T-helper 2 cell treated with Interferon-gamma antibody and Interleukin-4, amounts not matched to agents 5 μg/mL and 100 μg/mL, for 36 hours (primary cell): ENCODE measurements around the gene DPP8.
A peak's percentile ranks its signal among the peaks of the same experiment; 100 is the strongest.
"Not testable (repeated sequence)": the region's sequence is repeated elsewhere in the genome, so short reads cannot be mapped to it uniquely, and the experiment has no call there.

Experiments used
- DNase-seq: peaks from one replicate; pipeline ENCODE4 v3.0.0; 2021; ENCODE audit warnings: low spot score
- H3K27ac Mint-ChIP-seq: one replicate; pipeline ENCODE4 v1.8.0; 2021; ENCODE audit warnings: mild to moderate bottlenecking, mixed read lengths
- H3K27me3 Mint-ChIP-seq: one replicate; pipeline ENCODE4 v1.8.0; 2021; ENCODE audit warnings: low read depth, mixed read lengths
- H3K36me3 Mint-ChIP-seq: one replicate; pipeline ENCODE4 v1.8.0; 2021; ENCODE audit warnings: low read depth, mixed read lengths
- H3K4me1 Mint-ChIP-seq: one replicate; pipeline ENCODE4 v1.8.0; 2021; ENCODE audit warnings: low read depth, mixed read lengths
- H3K4me3 Mint-ChIP-seq: one replicate; pipeline ENCODE4 v1.8.0; 2022; ENCODE audit warnings: mild to moderate bottlenecking, moderate library complexity, mixed read lengths
- H3K9me3 Mint-ChIP-seq: one replicate; pipeline ENCODE4 v1.8.0; 2021; ENCODE audit warnings: mixed read lengths

DPP8 gene

DNA sequence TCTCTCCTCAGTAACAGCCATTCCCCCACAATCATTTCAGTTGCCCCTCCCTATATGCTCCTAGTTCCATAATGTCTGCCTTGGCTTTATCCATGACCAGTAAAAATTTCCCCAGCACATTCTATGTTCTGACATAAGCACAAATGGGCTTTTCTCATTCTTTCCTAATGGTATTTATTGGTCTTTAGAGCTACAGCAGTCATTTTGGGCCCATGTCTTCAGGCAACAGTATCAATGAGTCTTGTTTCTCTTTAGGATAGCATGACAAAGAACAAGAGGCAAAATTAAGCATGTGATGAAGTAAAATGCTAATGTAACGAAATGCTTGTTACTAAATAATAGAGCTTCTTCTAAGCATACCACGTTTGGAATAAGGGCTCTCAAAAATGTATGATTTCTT lies 8.2 kb downstream of the DPP8 start:
- peaks cover 13% of the 10 kb centered on the region for H3K4me1 Mint-ChIP-seq
- H3K9me3 Mint-ChIP-seq: no peaks in the 10 kb centered on the region
- DNase-seq: no peak
- no peak overlapping the region for H3K27ac Mint-ChIP-seq
- no peaks in the 10 kb centered on the region for H3K27me3 Mint-ChIP-seq
- H3K4me3 Mint-ChIP-seq: no peak overlapping the region
- H3K36me3 Mint-ChIP-seq: peaks cover 31% of the 10 kb centered on the region

GRCh38 chr15:65494076-65494475 lies 23.4 kb downstream of the DPP8 start:
- Mint-ChIP-seq H3K36me3 (peaks cover 41% of the 10 kb centered on the region), H3K27ac (no peak overlapping the region), H3K27me3 (no peaks in the 10 kb centered on the region)

GRCh38 chr15:65484876-65485275 lies 32.6 kb downstream of the DPP8 start:
- DNase-seq: no peak
- Mint-ChIP-seq H3K27ac (no peak overlapping the region), H3K36me3 (peaks cover 45% of the 10 kb centered on the region), H3K9me3 (no peaks in the 10 kb centered on the region), H3K4me3 (no peak overlapping the region), H3K4me1 (no peaks in the 10 kb centered on the region), H3K27me3 (no peaks in the 10 kb centered on the region)

More at GRCh38 chr15:65494076-65494475, 23.4 kb downstream of the DPP8 start:
- H3K4me3 Mint-ChIP-seq: no peak overlapping the region
- peaks cover 4% of the 10 kb centered on the region for H3K4me1 Mint-ChIP-seq
- no peak for DNase-seq
- no peaks in the 10 kb centered on the region for H3K9me3 Mint-ChIP-seq

DNA sequence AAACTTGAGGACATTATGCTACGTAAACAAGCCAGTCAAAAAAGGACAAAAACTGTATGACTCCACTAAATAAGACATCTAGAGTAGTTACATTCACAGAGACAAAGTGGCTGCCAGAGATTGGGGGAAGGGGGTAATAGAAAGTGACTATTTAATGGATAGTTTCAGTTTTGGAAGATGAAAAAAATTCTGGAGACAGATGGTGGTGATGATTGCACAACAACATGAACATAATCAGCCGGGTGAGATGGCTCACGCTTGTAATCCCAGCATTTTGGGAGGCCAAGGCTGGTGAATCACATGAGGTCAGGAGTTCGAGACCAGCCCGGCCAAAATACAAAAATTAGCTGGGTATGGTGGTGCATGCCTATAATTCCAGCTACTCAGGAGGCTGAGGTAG lies 40.6 kb downstream of the DPP8 start:
- Mint-ChIP-seq H3K9me3 (no peaks in the 10 kb centered on the region), H3K27ac (no peak overlapping the region), H3K27me3 (no peaks in the 10 kb centered on the region), H3K4me1 (peaks cover 3% of the 10 kb centered on the region), H3K4me3 (no peak overlapping the region), H3K36me3 (peaks cover 35% of the 10 kb centered on the region)
- no peak for DNase-seq

GRCh38 chr15:65470866-65471265 lies 46.6 kb downstream of the DPP8 start:
- no peak for DNase-seq
- Mint-ChIP-seq H3K27me3 (no peaks in the 10 kb centered on the region), H3K36me3 (peaks cover 45% of the 10 kb centered on the region), H3K4me3 (no peak overlapping the region), H3K9me3 (no peaks in the 10 kb centered on the region), H3K27ac (no peak overlapping the region), H3K4me1 (no peaks in the 10 kb centered on the region)

- no peak for DNase-seq
- H3K27me3 Mint-ChIP-seq: no peaks in the 10 kb centered on the region
- peaks cover 45% of the 10 kb centered on the region for H3K36me3 Mint-ChIP-seq
- H3K9me3 Mint-ChIP-seq: no peaks in the 10 kb centered on the region
- H3K4me3 Mint-ChIP-seq: no peak overlapping the region
- H3K27ac Mint-ChIP-seq: no peak overlapping the region
- no peaks in the 10 kb centered on the region for H3K4me1 Mint-ChIP-seq
Measured at GRCh38 chr15:65468229-65468909, 49.1 kb downstream of the DPP8 start.

GRCh38 chr15:65466901-65467300 lies 50.6 kb downstream of the DPP8 start:
- no peak for DNase-seq
- Mint-ChIP-seq H3K9me3 (no peaks in the 10 kb centered on the region), H3K27ac (no peak overlapping the region), H3K36me3 (peaks cover 39% of the 10 kb centered on the region), H3K4me1 (no peaks in the 10 kb centered on the region), H3K27me3 (no peaks in the 10 kb centered on the region), H3K4me3 (no peak overlapping the region)

GRCh38 chr15:65463096-65463495 lies 54.4 kb downstream of the DPP8 start:
- H3K27ac Mint-ChIP-seq, H3K4me1 Mint-ChIP-seq, DNase-seq, H3K9me3 Mint-ChIP-seq, H3K4me3 Mint-ChIP-seq, H3K27me3 Mint-ChIP-seq: not testable (repeated sequence)
- peaks cover 44% of the 10 kb centered on the region for H3K36me3 Mint-ChIP-seq

- peak; percentile 35 for DNase-seq
- Mint-ChIP-seq H3K27me3 (no peaks in the 10 kb centered on the region), H3K36me3 (peaks cover 57% of the 10 kb centered on the region), H3K4me3 (no peak overlapping the region), H3K27ac (no peak overlapping the region), H3K4me1 (peaks cover 3% of the 10 kb centered on the region), H3K9me3 (no peaks in the 10 kb centered on the region)
Measured at GRCh38 chr15:65460741-65461347, 56.6 kb downstream of the DPP8 start.

DNA sequence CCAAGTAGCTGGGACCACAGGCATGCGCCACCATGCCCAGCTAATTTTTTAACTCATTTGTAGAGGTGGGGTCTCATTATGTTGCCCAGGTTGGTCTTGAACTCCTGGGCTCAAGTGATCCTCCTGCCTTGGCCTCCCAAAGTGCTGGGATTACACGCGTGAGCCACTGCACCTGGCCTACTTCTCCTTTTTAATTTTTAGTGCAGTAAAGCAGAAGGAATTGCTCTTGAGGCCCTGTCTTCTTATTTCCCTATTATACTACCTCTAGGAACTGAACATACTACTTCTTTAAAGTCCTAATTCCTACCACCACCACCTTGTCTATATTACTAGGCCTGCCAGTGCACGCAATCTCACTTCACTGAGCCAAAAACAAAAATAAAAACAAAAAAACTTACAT lies 62.2 kb downstream of the DPP8 start:
- H3K9me3 Mint-ChIP-seq, H3K4me3 Mint-ChIP-seq, H3K4me1 Mint-ChIP-seq, H3K27ac Mint-ChIP-seq, DNase-seq, H3K27me3 Mint-ChIP-seq: not testable (repeated sequence)
- peaks cover 51% of the 10 kb centered on the region for H3K36me3 Mint-ChIP-seq

DNA sequence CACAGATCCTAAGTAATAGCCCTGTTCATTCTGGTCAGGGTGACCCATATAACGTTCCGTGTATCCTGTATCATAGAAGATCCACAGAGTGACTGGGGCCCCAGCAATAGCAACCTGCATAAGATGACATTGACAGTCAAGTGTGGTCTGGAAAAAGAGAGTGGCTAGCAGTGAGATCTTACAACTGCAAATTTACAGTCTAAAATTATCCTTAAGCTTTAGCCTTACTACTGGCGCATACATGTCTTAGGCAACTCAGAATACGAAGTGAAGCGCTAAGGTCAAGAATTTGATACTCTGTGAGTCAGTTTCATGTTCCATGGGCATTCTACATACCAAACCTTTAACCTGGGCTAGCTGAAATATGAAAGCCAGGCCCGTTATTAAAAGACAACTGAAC lies 65.5 kb downstream of the DPP8 start:
- DNase-seq: no peak
- H3K27me3 Mint-ChIP-seq: no peaks in the 10 kb centered on the region
- no peak overlapping the region for H3K4me3 Mint-ChIP-seq
- no peaks in the 10 kb centered on the region for H3K9me3 Mint-ChIP-seq
- no peak overlapping the region for H3K27ac Mint-ChIP-seq
- no peaks in the 10 kb centered on the region for H3K4me1 Mint-ChIP-seq
- H3K36me3 Mint-ChIP-seq: peaks cover 38% of the 10 kb centered on the region

- H3K4me3 Mint-ChIP-seq: no peak overlapping the region
- H3K9me3 Mint-ChIP-seq: no peaks in the 10 kb centered on the region
- H3K27me3 Mint-ChIP-seq: no peaks in the 10 kb centered on the region
- H3K36me3 Mint-ChIP-seq: peaks cover 39% of the 10 kb centered on the region
- DNase-seq: no peak
- H3K27ac Mint-ChIP-seq: no peak overlapping the region
- H3K4me1 Mint-ChIP-seq: no peaks in the 10 kb centered on the region
Measured at GRCh38 chr15:65450556-65450955, 66.9 kb downstream of the DPP8 start.

GRCh38 chr15:65447145-65447544 lies 70.3 kb downstream of the DPP8 start:
- peaks cover 36% of the 10 kb centered on the region for H3K36me3 Mint-ChIP-seq
- no peak overlapping the region for H3K27ac Mint-ChIP-seq

DNA sequence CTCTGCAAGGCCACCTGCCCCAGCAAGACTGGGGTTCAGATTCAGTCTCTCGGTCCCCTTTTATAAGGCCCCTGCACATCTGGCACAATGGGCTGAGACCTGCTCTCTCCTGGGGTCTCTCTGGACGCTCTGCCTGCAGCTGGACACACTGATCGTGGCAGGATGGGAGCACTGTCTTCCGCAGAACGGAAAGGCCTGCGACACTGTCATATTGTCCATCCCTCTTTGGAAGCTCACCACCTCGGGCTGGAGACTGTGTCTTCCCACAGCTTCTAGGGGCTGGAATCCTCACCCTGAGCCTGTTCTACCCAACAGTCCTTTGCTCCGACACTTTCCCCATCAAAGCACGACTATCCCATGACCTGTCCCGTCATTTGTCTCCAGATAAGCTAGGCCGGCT lies 83.3 kb downstream of the DPP8 start:
- H3K4me1 Mint-ChIP-seq: no peaks in the 10 kb centered on the region
- H3K27me3 Mint-ChIP-seq: no peaks in the 10 kb centered on the region
- H3K4me3 Mint-ChIP-seq: no peak overlapping the region
- no peak overlapping the region for H3K27ac Mint-ChIP-seq
- no peaks in the 10 kb centered on the region for H3K9me3 Mint-ChIP-seq
- DNase-seq: no peak
- no peaks in the 10 kb centered on the region for H3K36me3 Mint-ChIP-seq

More at GRCh38 chr15:65447145-65447544, 70.3 kb downstream of the DPP8 start:
- no peaks in the 10 kb centered on the region for H3K27me3 Mint-ChIP-seq
- H3K4me3 Mint-ChIP-seq: no peak overlapping the region
- no peaks in the 10 kb centered on the region for H3K4me1 Mint-ChIP-seq
- H3K9me3 Mint-ChIP-seq: no peaks in the 10 kb centered on the region
- DNase-seq: no peak

GRCh38 chr15:65431731-65432130 lies 85.8 kb downstream of the DPP8 start:
- Mint-ChIP-seq H3K4me1 (no peaks in the 10 kb centered on the region), H3K4me3 (no peak overlapping the region), H3K9me3 (no peaks in the 10 kb centered on the region), H3K27me3 (no peaks in the 10 kb centered on the region), H3K36me3 (no peaks in the 10 kb centered on the region), H3K27ac (no peak overlapping the region)
- DNase-seq: no peak
